Thymus (tissue), 11 donors: ENCODE measurements around the gene BRD3OS. TPM values are rescaled to one million over a fixed set of nuclear protein-coding genes. Genes with fewer than 3 reads are reported as not detected.

ENCODE experiments used
- DNase-seq, 9 donors: peaks; one replicate each; pipeline ENCODE4 v3.0.0-alpha.2; 2013; ENCODE audit warnings: low spot score in 9 of 9, low read depth in 6 of 9, missing footprints in 1 of 9
- H3K27ac ChIP-seq, 2 donors: one replicate each; pipeline ENCODE4 v1.5.1; 2013; ENCODE audit warnings: control low read depth in 1 of 2, low read depth in 1 of 2, low read length in 1 of 2, mild to moderate bottlenecking in 1 of 2, moderate library complexity in 1 of 2
- H3K27me3 ChIP-seq, 2 donors: one replicate each; pipeline ENCODE4 v1.5.1; 2013; ENCODE audit warnings: low read length in 1 of 2; ENCODE audit not compliant: control insufficient read depth in 2 of 2, insufficient read depth in 1 of 2
- H3K36me3 ChIP-seq, 2 donors: one replicate each; pipeline ENCODE4 v1.5.1; 2013; ENCODE audit warnings: low read length in 1 of 2, mild to moderate bottlenecking in 1 of 2, moderate library complexity in 1 of 2; ENCODE audit not compliant: control insufficient read depth in 2 of 2, insufficient read depth in 2 of 2
- H3K4me1 ChIP-seq, 2 donors: one replicate each; pipeline ENCODE4 v1.5.1; 2013; ENCODE audit warnings: low read length in 2 of 2; ENCODE audit not compliant: control insufficient read depth in 2 of 2, insufficient read depth in 2 of 2
- H3K4me3 ChIP-seq, 2 donors: one replicate each; pipeline ENCODE4 v1.5.1; 2013; ENCODE audit warnings: low read length in 2 of 2, control low read depth in 1 of 2, mild to moderate bottlenecking in 1 of 2
- H3K9me3 ChIP-seq, 2 donors: one replicate each; pipeline ENCODE4 v1.5.1; 2013; ENCODE audit warnings: low read length in 1 of 2, mild to moderate bottlenecking in 1 of 2; ENCODE audit not compliant: control insufficient read depth in 2 of 2, insufficient read depth in 1 of 2
- whole genome bisulfite sequencing: extraction: QIAGEN DNeasy Blood & Tissue Kit; methylation state at CpG from one replicate; pipeline ENCODE4 v1.1.7; 2013; 5-methylcytosine and 5-hydroxymethylcytosine counted together
- polyA plus RNA-seq: library from polyadenylated mRNA; stranded (reverse); fragments of 200-250 nt; gene quantifications from one replicate; pipeline ENCODE4 v1.2.3, GENCODE V29; 2013
- total RNA-seq: library from RNA; stranded (reverse); fragments of 120-200 nt; gene quantifications from one replicate; pipeline ENCODE4 v1.2.4, GENCODE V29; 2013
- donor health status: healthy.

The BRD3OS gene
- total and polyA plus RNA-seq, 2 donors = 9.9 to 12.4 TPM

DNA sequence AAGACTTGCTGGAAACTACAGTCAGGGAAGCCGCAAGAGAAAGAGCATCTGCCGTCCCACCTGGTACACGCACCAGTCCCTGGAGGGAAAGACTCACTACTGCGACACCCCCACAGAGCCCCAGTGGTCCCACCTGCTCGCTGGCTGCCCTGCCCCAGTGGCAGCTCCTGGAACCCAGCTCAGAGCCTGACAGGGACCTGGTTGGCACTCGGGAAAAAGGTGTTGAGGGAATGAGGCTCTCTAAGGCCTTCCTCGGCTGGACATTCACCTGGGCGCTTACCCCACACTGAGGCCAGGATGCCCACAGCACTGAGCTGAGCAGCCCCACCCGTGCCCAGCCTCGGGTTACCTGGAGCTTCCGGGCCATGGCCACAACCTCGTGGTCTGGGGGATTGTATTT is 19.7 kb downstream of the BRD3OS start:
- DNase-seq = no peak
- H3K9me3 ChIP-seq = no peaks in the 10 kb centered on the region
- H3K4me3 ChIP-seq = no peak overlapping the region
- H3K4me1 ChIP-seq = no peaks in the 10 kb centered on the region
- H3K27ac ChIP-seq = no peak overlapping the region
- 94% methylated on average over 12 of the region's 12 CpGs for WGBS
- H3K36me3 ChIP-seq = peaks cover 90 to 97% of the 10 kb centered on the region in 2 donors
- no peaks in the 10 kb centered on the region for H3K27me3 ChIP-seq

DNA sequence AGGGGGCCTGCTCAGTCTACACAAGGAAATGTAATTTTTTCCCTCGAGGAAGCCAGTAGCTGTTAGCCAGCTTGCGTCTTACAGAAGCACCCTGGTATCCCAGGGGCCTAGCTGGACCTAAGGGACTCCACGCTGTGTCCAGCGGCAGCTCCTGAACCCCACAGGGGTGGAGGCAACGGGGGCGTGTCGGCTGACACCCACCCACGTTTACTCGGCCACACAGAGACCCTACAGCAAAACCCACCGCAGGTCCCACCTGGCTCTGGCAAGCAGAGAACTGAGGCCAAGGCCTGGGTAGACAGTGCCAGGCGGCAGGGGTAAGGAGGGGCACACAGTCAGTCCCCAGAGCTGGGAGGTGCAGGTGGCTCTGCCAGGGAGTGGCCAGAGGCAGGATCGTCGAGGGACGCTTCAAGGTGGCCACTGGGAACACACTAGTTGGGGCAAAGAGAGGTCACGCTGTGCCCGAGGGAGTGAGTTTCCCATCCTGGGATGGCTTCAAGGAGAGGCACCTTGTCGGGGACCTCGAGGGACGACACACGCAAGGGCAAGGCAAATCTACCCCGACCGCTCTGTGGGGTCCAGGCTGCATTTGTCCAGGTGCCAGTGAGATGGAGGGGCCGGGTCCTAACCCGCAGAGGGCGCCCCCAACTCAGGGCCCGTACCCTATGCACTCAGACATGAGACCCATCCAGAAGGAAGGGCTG is 20.7 kb downstream of the BRD3OS start:
- Histone ChIP-seq H3K36me3 (peaks cover 90 to 97% of the 10 kb centered on the region in 2 donors), H3K27me3 (no peaks in the 10 kb centered on the region), H3K4me3 (no peak overlapping the region), H3K4me1 (no peaks in the 10 kb centered on the region), H3K27ac (no peak overlapping the region), H3K9me3 (no peaks in the 10 kb centered on the region)
- DNase-seq = no peak
- WGBS = 92% methylated on average over 26 of the region's 26 CpGs

DNA sequence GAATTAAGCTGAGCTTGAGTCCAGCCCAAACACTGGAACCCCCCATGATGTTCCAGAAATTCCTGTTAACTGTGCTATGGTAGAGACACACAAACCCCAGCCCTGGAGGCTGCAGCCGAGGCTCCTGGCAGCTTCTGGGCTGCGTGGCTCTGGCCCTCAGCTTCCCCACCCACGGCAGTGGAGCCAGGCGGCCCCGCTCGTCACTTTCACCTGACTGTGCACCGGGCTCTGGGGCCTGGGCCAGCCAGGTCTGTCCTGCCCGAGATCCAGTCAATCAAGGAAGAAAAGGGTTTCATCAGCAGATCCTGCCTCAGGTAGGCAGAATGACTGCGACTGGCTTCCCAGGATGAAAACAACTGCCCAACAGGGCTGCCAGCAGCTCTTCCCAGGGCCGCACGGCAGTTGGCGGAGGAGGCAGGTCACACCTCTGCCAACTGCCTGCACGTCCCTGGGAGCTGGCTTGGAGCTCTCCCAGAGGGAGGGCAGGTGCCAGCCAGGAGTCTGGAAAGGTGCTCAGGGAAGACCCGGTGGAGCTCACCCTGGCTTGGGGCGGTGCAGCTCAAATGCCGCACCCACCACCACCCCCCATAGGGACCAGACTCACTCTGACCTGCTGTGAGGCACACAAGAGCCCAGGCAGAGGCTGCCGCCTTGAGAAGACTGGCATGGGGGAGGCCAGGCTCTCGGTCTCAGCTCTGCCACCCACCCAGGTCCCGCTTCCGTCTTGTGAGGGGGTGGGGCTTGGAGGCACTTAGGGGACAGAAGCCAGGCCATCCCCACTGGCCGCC is 21.8 kb downstream of the BRD3OS start:
- 97% methylated on average over 21 of the region's 21 CpGs for WGBS
- Histone ChIP-seq H3K4me1 (no peaks in the 10 kb centered on the region), H3K27me3 (no peaks in the 10 kb centered on the region), H3K36me3 (peaks cover 86 to 95% of the 10 kb centered on the region in 2 donors), H3K27ac (no peak overlapping the region), H3K4me3 (no peak overlapping the region), H3K9me3 (no peaks in the 10 kb centered on the region)
- no peak for DNase-seq

DNA sequence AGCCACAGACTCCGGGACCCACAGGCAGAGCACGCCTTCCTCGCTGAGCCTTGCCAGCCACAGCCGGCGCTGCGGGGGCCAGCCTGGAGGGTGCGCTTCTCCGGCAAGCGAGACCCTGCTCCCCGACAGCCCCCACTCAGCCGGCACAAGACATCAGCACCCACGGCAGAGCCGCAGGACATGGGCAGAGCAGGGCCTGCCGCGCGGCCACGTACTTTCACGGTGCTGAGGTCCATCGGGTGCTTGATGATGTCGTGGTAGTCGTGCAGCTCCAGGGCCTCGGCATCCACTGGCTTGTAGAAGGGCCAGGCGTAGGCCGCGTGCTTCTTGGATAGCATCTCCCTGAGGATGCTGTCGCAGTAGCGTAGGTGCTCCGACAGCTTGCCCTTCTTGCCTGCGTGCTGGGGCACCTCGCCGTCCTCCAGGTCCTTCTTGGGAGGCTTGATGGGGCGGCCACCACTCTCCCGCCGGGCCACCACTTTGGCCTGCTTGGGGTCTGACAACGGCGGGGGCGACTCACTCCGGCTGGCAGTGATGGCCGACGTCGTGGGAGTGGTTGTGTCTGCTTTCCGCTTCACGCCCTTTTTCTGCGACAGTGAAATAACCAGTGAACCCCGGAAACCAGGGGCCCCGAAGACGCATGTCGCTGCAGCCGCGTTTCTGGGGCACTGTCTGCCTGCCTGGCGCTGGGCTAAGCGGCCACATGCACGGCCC is 22.7 kb downstream of the BRD3OS start:
- Histone ChIP-seq H3K4me1 (no peaks in the 10 kb centered on the region), H3K4me3 (no peak overlapping the region), H3K27ac (no peak overlapping the region), H3K36me3 (peaks cover 89 to 98% of the 10 kb centered on the region in 2 donors), H3K9me3 (no peaks in the 10 kb centered on the region), H3K27me3 (no peaks in the 10 kb centered on the region)
- WGBS = 98% methylated on average over 53 of the region's 53 CpGs
- DNase-seq = no peak

DNA sequence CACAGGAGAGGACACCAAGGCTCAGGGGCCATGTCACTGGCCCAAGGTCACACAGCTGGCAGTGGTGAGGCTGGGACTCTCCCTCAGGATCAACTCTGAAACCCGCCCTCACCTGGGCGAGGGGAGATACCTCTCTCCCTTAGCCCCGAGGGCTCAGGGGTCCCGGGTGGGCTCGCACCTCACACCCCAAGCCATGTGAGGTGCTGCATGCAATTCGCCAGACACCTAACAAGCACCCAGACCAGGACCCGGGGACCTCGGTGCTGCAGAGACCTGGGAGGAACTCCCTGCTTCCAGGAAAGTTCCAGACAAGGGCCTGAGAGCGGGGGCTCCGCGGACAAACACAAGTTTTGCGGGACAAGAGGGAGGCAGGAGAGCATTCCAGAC is 23.3 kb downstream of the BRD3OS start:
- Histone ChIP-seq H3K4me3 (no peak overlapping the region), H3K36me3 (peaks cover 86 to 98% of the 10 kb centered on the region in 2 donors), H3K27me3 (no peaks in the 10 kb centered on the region), H3K27ac (no peak overlapping the region), H3K9me3 (no peaks in the 10 kb centered on the region), H3K4me1 (no peaks in the 10 kb centered on the region)
- no peak for DNase-seq
- 98% methylated on average over 12 of the region's 12 CpGs for WGBS

- H3K27me3 ChIP-seq = no peaks in the 10 kb centered on the region
- no peak overlapping the region for H3K4me3 ChIP-seq
- H3K36me3 ChIP-seq = peaks cover 80 to 98% of the 10 kb centered on the region in 2 donors
- H3K9me3 ChIP-seq = no peaks in the 10 kb centered on the region
- H3K27ac ChIP-seq = no peak overlapping the region
- DNase-seq = no peak
- H3K4me1 ChIP-seq = peaks cover 0 to 1% of the 10 kb centered on the region in 2 donors
- WGBS = 97% methylated on average over 20 of the region's 20 CpGs
These were observed 24.0 kb downstream of the BRD3OS start for GRCh38 chr9:134049236-134049635.

GRCh38 chr9:134049772-134050588 is 24.7 kb downstream of the BRD3OS start:
- no peaks in the 10 kb centered on the region for H3K27me3 ChIP-seq
- H3K9me3 ChIP-seq = no peaks in the 10 kb centered on the region
- peaks cover 72 to 96% of the 10 kb centered on the region in 2 donors for H3K36me3 ChIP-seq
- H3K4me1 ChIP-seq = peaks cover 0 to 8% of the 10 kb centered on the region in 2 donors
- WGBS = 97% methylated on average over 28 of the region's 28 CpGs
- DNase-seq = no peak
- H3K4me3 ChIP-seq = no peak overlapping the region
- H3K27ac ChIP-seq = no peak overlapping the region

GRCh38 chr9:134050726-134051125 is 25.4 kb downstream of the BRD3OS start:
- WGBS = 90% methylated on average over 14 of the region's 14 CpGs
- no peak for DNase-seq
- peaks cover 0 to 13% of the 10 kb centered on the region in 2 donors for H3K4me1 ChIP-seq
- no peak overlapping the region for H3K27ac ChIP-seq
- no peaks in the 10 kb centered on the region for H3K9me3 ChIP-seq
- peaks cover 65 to 89% of the 10 kb centered on the region in 2 donors for H3K36me3 ChIP-seq
- H3K4me3 ChIP-seq = no peak overlapping the region
- no peaks in the 10 kb centered on the region for H3K27me3 ChIP-seq
